NCI-H510A treated with DMSO at 0.1 percent for 48 hours (cell line): ENCODE measurements around the gene TXLNG.

Experiments
- DNase-seq: peaks from one replicate; lab custom pipeline; 2025; lab: John Stamatoyannopoulos, UW

The TXLNG gene

DNA sequence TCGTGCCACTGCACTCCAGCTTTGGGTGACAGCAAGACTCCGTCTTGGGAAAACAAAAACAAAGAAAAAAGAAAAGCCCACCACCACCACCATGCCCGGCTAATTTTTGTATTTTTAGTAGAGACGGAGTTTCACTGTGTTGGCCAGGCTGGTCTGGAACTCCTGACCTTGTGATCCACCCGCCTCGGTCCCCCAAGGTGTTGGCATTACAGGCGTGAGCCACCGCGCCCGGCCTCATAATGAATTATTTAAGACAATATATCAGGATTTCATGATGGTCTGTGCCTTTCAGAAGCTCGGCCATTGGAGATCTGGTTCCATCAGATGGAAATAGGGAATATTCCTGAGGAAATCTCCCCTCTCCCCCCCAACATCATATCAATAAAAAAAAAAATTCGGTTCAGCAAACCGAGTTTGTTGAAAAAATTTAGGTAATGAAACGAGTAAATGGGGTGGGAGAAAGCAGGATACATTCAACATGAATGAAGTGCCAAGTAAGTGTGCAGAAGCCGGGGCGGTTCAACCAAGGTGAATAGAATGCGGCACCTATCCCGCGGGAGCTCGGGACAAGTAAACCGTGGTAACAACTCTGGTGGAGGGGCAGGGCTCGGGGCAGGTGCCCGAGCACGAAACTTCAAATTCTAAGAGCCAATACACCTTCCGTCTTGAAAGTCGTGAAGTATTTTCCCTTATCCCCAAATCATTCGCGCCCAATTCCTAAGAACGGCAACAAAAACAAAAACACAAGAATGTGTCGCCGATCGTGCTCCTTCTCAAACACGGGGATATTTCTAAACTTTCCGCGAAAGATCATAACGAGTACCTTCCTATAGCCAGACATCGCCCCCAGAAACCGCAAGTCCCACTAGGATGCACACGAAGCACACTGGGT lies 773 bp upstream of the TXLNG start:
- peak; percentile 30 for DNase-seq

GRCh38 chrX:16786791-16787735 lies 797 bp downstream of the TXLNG start:
- DNase-seq, result no peak

DNA sequence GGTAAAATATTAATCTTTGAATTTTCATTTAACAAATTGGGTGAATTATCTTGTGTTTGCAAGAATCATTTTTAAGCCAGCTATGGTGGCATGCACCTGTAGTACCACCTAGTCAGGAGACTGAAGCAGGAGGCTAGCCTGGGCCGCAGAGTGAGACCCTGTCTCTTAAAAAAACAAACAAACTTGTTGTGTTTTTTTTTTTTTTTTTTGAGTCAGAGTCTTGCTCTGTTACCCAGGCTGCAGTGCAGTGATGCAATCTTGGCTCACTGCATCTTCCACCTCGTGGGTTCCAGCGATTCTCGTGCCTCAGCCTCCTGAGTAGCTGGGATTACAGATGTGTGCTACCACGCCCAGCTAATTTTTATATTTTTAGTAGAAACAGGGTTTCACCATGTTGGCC lies 2.2 kb downstream of the TXLNG start:
- no peak for DNase-seq

DNA sequence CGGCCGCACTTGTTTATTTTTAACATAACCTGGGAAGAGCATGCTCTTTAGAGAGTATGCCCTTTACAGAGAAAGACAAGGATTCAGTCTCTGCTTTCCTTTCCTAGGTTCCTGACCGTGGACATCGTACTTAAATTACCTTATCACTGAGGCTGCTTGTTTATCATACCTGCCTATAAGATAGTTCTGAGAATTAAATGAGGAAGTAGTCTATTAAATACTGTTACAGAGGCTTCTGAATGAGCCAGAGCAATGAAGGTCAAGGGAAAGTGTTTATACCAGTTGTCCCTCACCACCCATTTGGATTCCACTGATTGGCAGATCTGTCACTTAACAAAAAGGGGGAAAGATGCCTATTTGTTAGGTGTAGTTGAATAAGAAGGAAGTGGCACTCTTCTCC lies 10.0 kb downstream of the TXLNG start:
- DNase-seq, result no peak

DNA sequence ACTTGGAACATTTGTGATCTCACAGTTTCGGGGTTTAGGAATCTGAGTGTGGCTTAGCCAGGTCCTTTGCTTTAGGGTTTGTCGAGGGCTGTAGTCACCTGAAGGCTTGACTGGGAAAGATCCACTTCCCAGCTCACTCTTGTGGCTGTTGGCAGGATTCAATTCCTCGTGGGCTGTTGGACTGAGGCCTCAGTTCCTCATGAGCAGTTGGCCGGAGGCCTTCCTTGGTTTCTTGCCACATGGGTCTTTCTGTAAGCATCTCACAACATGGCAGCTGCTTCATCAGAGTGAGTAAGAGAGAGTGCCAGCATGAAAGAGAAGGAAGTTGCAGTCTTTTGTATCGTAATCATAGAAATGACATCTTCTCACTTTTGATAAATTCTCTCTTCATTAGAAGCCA lies 11.1 kb downstream of the TXLNG start:
- DNase-seq, result no peak

- no peak for DNase-seq
These were observed 11.6 kb downstream of the TXLNG start for GRCh38 chrX:16797841-16798240.

DNA sequence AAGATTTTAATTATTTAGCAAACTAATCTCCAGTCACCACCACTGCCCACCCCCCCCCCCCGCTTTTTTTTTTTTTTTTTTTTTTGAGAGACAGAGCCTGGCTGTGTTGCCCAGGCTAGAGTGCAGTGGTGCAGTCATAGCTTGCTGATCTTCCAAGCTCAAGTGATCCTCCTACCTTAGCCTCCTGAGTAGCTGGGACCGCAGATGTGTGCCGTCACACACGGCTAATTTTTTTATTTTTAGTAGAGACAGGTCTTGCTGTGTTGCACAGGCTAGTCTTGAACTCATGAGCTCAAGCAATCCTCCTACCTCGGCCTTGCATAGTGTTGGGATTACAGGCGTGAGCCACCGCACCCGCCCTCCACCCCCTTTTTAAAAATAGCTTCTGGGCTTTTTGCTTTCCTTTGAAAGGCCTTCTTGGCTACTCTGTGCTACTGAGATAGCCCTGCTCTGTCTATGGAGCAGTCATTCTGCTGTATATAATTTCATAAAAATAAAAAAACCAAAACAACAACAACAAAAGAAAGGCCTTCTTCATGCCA lies 18.7 kb downstream of the TXLNG start:
- DNase-seq, result no peak

GRCh38 chrX:16807548-16807947 lies 21.3 kb downstream of the TXLNG start:
- peak; percentile 2 for DNase-seq

GRCh38 chrX:16807976-16808542 lies 21.8 kb downstream of the TXLNG start:
- DNase-seq, result no peak

DNA sequence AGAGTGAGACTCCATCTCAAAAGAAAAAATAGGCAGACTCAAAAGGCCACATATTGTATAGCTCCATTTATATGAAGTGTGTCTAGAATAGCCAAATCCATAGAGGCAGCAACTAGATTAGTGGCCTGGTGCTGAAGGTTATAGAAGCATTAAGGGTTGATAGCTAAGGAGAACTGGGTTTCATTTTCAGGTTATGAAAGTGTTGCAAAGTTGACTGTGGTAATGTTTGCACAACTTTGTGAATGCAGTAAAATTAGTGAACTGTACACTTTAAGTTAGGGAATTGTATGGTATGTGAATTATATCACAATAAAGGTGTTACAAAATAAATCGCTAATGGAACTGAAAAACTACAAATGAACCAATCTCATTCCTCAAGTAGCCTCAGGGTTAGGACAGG lies 28.3 kb downstream of the TXLNG start:
- no peak for DNase-seq

DNA sequence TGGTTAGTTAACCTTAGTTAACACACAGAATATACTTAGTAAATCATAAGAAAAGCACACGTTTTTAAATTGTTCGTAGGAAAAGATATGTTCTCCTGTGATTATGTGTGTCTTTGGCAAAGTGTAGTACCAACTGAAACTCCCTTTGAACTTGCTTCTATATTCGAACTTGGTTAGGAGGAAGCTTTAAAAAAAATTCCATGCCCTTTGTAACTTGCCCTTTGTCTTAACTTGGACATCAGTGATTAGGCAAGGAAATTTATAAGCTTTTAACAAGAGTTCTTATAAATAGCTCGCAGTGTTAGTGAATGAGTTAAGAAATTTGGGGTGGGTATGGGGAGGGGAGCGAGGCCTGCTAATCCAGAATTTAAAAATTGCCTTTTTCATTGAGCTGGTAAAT lies 33.4 kb downstream of the TXLNG start:
- DNase-seq, result no peak

- no peak for DNase-seq
These were observed 36.5 kb downstream of the TXLNG start for GRCh38 chrX:16822723-16823122.

GRCh38 chrX:16825264-16826035 lies 39.2 kb downstream of the TXLNG start:
- no peak for DNase-seq

DNA sequence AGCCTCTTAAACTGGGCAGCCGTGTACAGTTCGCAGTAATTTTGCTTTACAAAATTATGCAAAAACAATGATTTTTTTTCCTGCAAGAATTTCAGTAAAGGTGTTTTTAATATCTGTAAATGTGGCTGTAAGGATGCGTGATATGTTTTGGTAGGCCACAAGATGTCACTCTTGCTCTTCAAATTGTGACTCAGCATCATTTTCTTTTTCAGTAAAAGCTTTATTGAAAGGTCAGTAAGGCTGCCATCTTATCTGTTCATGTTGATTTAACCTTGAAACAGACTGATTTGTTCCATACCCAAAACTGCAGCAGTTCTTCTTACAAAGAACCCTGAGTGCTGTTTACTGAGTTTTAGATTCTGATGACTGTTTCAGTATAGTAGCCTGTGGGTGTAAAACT lies 39.9 kb downstream of the TXLNG start:
- peak; percentile 41 for DNase-seq

- DNase-seq, result no peak
These were observed 41.0 kb downstream of the TXLNG start for GRCh38 chrX:16827225-16827624.

DNA sequence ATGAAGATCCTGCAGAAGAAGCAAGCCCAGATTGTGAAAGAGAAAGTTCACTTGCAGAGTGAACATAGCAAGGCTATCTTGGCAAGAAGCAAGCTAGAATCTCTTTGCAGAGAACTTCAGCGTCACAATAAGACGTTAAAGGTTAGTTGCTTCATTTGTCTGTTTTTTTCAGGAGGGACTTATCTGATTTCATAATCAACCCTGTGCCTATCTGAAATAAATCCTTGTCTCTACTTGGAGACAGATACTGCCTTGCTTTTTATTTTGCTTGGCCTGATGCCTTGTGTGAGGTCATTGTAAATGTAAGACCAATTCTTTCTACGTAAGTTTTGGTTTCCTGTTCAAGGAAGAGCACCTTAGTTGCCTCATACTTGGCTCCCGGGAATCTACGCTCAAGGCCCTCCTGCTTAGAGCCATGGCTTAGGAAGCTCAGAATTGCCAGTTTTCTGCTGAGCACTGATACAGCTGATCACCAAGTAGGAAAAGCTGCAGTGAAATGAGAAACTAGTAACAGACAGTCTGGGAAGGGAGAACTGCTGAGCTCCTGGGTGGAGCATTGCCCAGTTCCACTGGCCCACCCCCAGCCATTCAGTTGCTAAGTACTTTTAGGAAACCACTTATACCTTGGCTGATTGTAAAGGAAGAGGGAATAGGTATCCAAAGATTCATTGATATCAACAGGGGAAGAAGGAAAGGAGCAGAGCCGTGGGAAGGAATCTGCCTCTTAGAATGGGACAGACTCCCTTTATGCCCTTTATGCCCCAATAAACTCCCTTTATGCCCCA lies 42.0 kb downstream of the TXLNG start:
- no peak for DNase-seq

- no peak for DNase-seq
These were observed 46.0 kb downstream of the TXLNG start for GRCh38 chrX:16832301-16832700.

DNA sequence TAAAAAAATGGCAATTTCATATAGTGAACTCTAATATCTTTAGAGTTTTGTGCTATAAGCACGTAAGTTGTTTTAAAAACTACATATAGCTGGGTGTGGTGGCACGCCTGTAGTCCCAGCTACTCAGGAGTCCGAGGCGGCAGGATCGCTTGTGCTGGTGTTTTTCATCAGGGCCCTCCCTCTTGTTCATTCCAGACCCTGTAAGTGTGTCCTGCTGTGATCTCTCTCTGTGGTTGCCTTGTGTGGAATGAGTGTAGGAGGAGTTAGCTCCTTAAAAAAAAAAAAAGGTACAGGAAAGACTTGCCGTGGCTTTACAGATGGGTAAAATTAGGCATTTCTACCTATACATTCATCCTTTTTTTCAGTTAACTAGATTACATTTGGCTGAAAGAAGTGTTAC lies 48.5 kb downstream of the TXLNG start:
- no peak for DNase-seq

DNA sequence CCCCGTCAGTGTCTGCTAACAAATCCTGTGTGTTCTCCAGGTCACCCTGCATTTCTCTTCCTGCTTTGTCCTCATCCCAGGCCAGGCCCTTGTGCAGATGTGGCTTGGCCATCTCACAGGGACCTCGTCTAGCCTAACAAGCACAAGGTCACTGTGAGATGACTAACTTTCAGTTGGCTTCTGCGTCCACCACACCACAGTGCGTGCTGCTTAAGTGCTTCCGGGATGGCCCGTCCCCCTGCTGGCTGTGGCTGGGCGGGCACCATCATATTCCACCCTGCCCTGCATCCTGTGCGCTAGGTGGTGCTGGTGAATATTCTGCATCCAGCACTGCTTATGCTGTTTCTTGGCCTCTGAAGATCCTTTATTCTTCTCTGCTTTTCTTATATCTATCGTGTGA lies 50.1 kb downstream of the TXLNG start:
- peak; percentile 7 for DNase-seq

GRCh38 chrX:16838202-16839066 lies 52.2 kb downstream of the TXLNG start:
- no peak for DNase-seq
